ENCODE results near the gene ATOH8. TPM values are rescaled to one million over a fixed set of nuclear protein-coding genes. Genes with fewer than 3 reads are reported as not detected.

ATOH8 gene
- total RNA-seq, 1 donor from 2014 or later: 13.8 TPM

DNA sequence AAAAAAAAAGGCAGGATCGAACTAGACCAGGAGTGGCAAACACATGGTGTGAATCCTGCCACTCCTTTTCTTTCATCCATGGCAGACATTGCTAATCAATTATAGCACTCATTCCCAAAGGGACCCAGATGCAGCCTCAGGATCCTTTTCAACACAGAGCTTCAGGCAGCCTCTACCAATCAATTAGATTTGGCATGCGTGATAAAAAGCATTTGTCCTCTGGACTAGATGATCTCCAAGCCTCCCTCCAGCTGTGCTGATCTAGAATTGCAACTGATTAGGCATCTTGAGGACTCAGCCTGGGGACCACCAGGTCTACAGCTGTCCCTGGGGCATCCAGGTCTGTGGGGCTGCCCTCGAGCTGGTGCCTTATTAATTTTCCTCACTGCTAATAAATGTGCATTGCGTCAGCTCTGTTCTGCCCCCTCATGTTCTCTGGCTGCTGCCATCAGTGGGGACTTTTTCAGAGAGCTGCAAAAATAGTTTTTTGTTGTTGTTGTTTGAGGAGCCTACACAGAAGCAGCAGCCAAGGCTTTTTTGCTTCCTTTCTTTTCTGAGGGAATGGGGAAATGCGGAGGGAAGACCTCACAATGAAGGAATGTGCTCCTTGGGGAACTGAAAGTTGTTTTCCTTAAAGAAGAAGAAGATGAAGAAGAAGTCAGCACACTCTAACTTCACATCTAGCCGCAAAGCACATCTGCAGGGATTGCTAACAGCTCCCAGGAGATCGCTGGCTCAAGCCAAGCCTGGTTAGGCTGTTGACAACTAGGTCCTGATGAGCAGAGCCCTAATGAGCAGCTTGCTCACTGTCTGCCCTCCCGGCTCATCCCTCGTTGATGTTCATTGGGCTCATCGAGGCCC is 8.8 kb upstream of the ATOH8 start:
- peaks cover 7% of the 10 kb centered on the region for H3K27me3 Mint-ChIP-seq (ENCODE audit: low read depth)
- H3K4me1 Mint-ChIP-seq: peaks cover 55% of the 10 kb centered on the region
- H3K4me3 Mint-ChIP-seq: no peak overlapping the region
- H3K36me3 Mint-ChIP-seq: peaks cover under 1% of the 10 kb centered on the region
- peak overlapping the region; percentile 75 for H3K27ac Mint-ChIP-seq
- no peaks in the 10 kb centered on the region for H3K9me3 Mint-ChIP-seq
- TF ChIP-seq, protein P1, sequence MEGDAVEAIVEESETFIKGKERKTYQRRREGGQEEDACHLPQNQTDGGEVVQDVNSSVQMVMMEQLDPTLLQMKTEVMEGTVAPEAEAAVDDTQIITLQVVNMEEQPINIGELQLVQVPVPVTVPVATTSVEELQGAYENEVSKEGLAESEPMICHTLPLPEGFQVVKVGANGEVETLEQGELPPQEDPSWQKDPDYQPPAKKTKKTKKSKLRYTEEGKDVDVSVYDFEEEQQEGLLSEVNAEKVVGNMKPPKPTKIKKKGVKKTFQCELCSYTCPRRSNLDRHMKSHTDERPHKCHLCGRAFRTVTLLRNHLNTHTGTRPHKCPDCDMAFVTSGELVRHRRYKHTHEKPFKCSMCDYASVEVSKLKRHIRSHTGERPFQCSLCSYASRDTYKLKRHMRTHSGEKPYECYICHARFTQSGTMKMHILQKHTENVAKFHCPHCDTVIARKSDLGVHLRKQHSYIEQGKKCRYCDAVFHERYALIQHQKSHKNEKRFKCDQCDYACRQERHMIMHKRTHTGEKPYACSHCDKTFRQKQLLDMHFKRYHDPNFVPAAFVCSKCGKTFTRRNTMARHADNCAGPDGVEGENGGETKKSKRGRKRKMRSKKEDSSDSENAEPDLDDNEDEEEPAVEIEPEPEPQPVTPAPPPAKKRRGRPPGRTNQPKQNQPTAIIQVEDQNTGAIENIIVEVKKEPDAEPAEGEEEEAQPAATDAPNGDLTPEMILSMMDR (IDR thresholded peaks at IDR 0.05; ENCODE audit: unreplicated experiment): no peak
- no peak for DNase-seq (ENCODE audit: low spot score in 2 of 2, unreplicated experiment in 2 of 2)

DNA sequence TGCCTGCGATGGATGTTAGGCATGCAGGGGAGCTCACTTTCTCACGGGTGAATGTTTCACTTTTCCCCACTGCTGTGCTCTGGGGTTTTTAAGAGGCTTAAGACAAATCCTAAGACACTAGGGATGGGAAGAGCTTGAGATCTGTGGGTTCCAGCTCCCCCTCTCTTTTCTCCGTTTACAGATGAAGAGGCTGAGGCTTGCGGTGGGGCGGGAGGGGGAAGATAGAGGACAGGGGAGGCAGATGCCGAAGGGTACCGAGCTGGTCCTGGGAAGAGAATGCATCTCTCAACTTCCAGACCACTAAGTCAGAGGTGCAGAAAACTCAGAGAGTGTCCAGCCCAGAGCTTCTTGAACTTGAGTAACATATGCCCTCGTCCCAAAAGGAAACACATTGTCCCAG is 8.2 kb upstream of the ATOH8 start:
- H3K9me3 Mint-ChIP-seq: no peaks in the 10 kb centered on the region
- H3K4me3 Mint-ChIP-seq: no peak overlapping the region
- H3K36me3 Mint-ChIP-seq: no peaks in the 10 kb centered on the region
- no peak for DNase-seq (ENCODE audit: low spot score in 2 of 2, unreplicated experiment in 2 of 2)
- peaks cover 10% of the 10 kb centered on the region for H3K27me3 Mint-ChIP-seq (ENCODE audit: low read depth)
- peak overlapping the region; percentile 75 for H3K27ac Mint-ChIP-seq
- peaks cover 55% of the 10 kb centered on the region for H3K4me1 Mint-ChIP-seq
- TF ChIP-seq, protein P1 (IDR thresholded peaks at IDR 0.05; ENCODE audit: unreplicated experiment): no peak

DNA sequence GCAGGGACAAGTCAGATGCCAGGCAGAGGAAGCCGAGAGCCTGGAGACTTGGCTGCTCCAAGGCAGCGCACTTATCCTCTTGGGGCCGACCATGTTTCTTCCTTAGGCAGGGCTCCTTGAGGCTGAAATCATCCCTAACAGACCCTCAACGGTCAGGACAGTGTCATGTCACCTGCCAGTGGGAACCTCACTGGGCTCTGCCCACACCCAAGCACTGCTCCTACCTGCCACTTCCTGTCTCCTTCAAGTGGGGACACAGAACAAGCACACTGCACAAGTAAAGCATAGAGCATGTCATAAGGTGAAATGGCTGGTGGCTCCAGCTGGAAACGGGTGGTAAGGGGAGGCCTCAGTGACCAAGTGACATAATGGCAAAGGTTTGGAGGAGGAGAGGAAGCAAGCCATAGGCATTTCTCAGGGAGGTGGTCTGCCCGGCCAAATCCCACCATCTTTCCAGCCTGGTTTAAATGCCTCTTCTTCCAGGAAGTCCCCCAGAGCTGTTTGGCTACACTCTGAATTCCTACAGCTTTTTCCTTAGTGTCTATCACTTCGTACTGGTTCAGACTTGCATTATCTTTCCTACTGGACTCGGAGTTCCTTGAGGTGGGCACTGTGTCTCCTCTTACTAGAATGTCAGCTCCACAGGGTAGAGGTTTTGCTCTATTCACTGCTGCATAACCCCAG is 7.3 kb upstream of the ATOH8 start:
- Mint-ChIP-seq H3K27me3 (ENCODE audit: low read depth) (peaks cover 12% of the 10 kb centered on the region), H3K4me1 (peaks cover 50% of the 10 kb centered on the region), H3K36me3 (no peaks in the 10 kb centered on the region), H3K4me3 (no peak overlapping the region), H3K9me3 (no peaks in the 10 kb centered on the region), H3K27ac (no peak overlapping the region)
- no peak for DNase-seq (ENCODE audit: low spot score in 2 of 2, unreplicated experiment in 2 of 2)
- TF ChIP-seq, protein P1 (IDR thresholded peaks at IDR 0.05; ENCODE audit: unreplicated experiment): no peak

DNA sequence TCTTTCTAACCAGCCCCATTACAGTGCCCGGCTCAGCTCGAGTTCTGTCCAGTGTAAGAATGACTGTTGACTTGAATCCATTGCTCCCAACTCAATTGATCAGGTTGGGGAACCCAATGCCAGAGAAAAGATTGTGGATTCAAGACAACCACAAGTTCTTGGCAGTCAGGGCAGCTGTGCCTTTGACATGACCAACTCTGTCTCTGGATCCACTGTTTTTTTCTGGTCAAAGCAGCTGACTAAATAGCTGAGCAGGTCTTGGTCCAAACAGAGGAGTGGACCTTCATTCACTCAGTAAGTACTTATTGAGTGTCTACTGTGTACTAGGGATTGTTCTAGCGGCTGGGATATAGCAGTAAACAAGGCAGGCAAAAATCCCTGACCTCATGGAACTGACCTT is 6.3 kb upstream of the ATOH8 start:
- no peak overlapping the region for H3K4me3 Mint-ChIP-seq

DNA sequence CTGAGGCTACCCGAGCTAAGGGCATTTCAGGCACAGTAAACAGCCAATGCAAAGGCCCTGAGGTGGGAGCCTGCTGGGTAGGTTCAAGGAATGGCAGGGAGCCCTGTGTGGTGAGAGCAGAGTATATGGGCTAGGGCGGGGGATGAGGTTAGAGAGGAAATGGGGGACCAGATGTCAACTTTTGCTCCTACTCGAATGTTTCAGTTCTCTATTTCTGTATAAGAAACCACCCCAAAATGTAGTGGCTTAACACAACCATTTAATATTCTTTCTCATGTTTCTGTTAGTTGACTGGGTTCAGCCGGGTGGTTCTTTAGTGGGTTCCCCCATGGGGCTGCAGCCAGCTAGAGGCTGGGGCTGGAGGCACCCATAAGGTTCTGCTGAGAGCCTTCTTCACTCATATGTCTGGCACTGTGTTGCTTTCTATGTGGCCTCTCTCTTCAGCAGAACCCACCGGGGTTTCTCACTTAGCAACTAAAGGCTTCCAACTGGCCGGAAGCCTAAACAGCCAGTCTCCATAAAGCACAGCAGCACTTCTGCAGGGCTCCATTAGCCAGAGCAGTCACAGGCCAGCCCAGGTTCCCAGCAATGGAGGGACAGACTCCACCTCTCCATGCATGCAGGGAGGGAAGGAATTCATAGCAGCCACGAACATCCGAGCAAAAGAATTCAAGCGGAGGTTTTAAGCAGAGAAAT is 5.6 kb upstream of the ATOH8 start:
- no peaks in the 10 kb centered on the region for H3K9me3 Mint-ChIP-seq
- no peaks in the 10 kb centered on the region for H3K36me3 Mint-ChIP-seq
- no peak for DNase-seq (ENCODE audit: low spot score in 2 of 2, unreplicated experiment in 2 of 2)
- H3K27me3 Mint-ChIP-seq (ENCODE audit: low read depth): peaks cover 23% of the 10 kb centered on the region
- peaks cover 35% of the 10 kb centered on the region for H3K4me1 Mint-ChIP-seq
- no peak overlapping the region for H3K27ac Mint-ChIP-seq
- TF ChIP-seq, protein P1 (IDR thresholded peaks at IDR 0.05; ENCODE audit: unreplicated experiment): no peak
- no peak overlapping the region for H3K4me3 Mint-ChIP-seq

More for the DNA sequence above, 6.3 kb upstream of the ATOH8 start:
- DNase-seq (ENCODE audit: low spot score in 2 of 2, unreplicated experiment in 2 of 2): no peak
- Mint-ChIP-seq H3K4me1 (peaks cover 40% of the 10 kb centered on the region), H3K36me3 (no peaks in the 10 kb centered on the region), H3K9me3 (no peaks in the 10 kb centered on the region), H3K27ac (no peak overlapping the region), H3K27me3 (ENCODE audit: low read depth) (peaks cover 20% of the 10 kb centered on the region)
- TF ChIP-seq, protein P1 (IDR thresholded peaks at IDR 0.05; ENCODE audit: unreplicated experiment): no peak

Measured in mesothelial cell of epicardium (in vitro differentiated cells).